ENCODE results near the gene SUGP2. TPM values are rescaled to one million over a fixed set of nuclear protein-coding genes. Genes with fewer than 3 reads are reported as not detected.
A peak's percentile ranks its signal among the peaks of the same experiment; 100 is the strongest.

The SUGP2 gene
- total RNA-seq, 1 experiment from 2014 or later = 48.9 TPM

DNA sequence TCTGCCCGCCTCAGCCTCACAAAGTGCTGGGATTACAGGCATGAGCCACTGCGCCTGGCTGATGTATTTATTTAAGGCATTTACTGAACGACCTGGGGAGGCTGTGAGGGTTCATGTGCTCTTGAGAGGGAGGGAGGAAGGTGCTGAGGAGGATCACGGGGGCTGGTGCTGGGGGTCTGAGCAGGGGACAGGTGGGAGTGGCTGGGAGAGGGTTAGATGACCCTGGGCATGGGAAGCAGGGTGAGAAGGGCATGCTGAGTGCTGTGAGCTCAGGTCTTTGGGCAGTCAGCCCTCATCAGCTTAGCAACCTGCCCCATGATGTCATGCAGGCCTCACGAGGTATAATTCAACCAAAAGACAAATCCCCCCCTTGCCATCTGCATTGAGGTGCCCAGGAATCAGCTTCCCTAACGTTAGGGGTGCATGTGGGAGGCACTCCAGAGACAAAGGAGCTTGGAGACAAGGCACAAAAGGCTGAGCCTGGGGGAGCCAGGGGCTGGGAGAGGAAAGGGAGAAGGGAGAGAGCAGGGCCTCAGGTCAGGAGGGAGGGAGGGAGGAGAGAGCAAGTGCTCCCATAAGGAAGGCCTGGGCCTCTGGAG lies 36.4 kb downstream of the SUGP2 start:
- TF ChIP-seq, protein P1, sequence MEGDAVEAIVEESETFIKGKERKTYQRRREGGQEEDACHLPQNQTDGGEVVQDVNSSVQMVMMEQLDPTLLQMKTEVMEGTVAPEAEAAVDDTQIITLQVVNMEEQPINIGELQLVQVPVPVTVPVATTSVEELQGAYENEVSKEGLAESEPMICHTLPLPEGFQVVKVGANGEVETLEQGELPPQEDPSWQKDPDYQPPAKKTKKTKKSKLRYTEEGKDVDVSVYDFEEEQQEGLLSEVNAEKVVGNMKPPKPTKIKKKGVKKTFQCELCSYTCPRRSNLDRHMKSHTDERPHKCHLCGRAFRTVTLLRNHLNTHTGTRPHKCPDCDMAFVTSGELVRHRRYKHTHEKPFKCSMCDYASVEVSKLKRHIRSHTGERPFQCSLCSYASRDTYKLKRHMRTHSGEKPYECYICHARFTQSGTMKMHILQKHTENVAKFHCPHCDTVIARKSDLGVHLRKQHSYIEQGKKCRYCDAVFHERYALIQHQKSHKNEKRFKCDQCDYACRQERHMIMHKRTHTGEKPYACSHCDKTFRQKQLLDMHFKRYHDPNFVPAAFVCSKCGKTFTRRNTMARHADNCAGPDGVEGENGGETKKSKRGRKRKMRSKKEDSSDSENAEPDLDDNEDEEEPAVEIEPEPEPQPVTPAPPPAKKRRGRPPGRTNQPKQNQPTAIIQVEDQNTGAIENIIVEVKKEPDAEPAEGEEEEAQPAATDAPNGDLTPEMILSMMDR (conservative IDR thresholded peaks at IDR 0.05; ENCODE audit: low read depth, low read length) = no peak
- TF ChIP-seq EZH2phosphoT487 (IDR thresholded peaks at IDR 0.05; ENCODE audit: borderline replicate concordance, low read length) = no peak
- TF ChIP-seq EZH2 (IDR thresholded peaks at IDR 0.05; ENCODE audit: low read length, unreplicated experiment) = no peak
- no peak overlapping the region for H3K27ac ChIP-seq (ENCODE audit: low read length)
- POLR2A ChIA-PET (ENCODE audit: unreplicated experiment) = no interaction called here
- no peaks in the 10 kb centered on the region for H3K79me2 ChIP-seq (ENCODE audit: low read length)
- no peaks in the 10 kb centered on the region for H3F3A ChIP-seq (ENCODE audit: low read length, unreplicated experiment)
- intact Hi-C loops (cut with micrococcal nuclease) = no loop called here
- no peaks in the 10 kb centered on the region for H3K9me2 ChIP-seq (replicated peaks; ENCODE audit: low read length)
- H3K36me3 ChIP-seq (ENCODE audit: low read depth, low read length) = peaks cover 43% of the 10 kb centered on the region
- H2AFZ ChIP-seq (ENCODE audit: low read length) = no peak overlapping the region
- H3K27me3 ChIP-seq (ENCODE audit: low read length) = no peaks in the 10 kb centered on the region
- ATAC-seq = no peak
- H3K9me3 ChIP-seq (ENCODE audit: low read length) = no peaks in the 10 kb centered on the region
- H3K9ac ChIP-seq (ENCODE audit: low read length) = no peak overlapping the region
- CTCF ChIA-PET = no interaction called here
- no peaks in the 10 kb centered on the region for H4K20me1 ChIP-seq (ENCODE audit: low read length)
- peaks cover 11% of the 10 kb centered on the region; the same call in 1 of the 2 replicates for H3K4me1 ChIP-seq (ENCODE audit: insufficient read depth, low read length)
- no peak for DNase-seq
- BruUV-seq (replicated peaks) = no TSS peak
- no peak overlapping the region for H3K4me3 ChIP-seq (ENCODE audit: low read length)
- no peak overlapping the region for H3K4me2 ChIP-seq (ENCODE audit: low read length)

DNA sequence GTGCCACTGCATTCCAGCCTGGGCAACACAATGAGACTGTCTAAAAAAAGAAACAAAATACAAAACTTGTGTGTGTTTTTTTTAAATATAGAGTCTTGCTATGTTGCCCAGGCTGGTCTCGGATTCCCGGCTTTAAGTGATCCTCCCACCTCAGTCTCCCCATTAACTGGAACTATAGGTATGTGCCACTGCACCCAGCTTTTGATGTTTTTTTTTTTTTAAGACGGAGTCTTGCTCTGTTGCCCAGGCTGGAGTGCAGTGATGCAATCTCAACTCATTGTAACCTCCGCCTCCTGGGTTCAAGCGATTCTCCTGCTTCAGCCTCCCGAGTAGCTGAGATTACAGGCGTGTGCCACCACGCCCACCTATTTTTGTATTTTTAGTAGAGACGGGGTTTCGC lies 37.0 kb downstream of the SUGP2 start:
- TF ChIP-seq EZH2phosphoT487 (IDR thresholded peaks at IDR 0.05; ENCODE audit: borderline replicate concordance, low read length) = no peak
- TF ChIP-seq, protein P1 (conservative IDR thresholded peaks at IDR 0.05; ENCODE audit: low read depth, low read length) = no peak
- no peak for TF ChIP-seq EZH2 (IDR thresholded peaks at IDR 0.05; ENCODE audit: low read length, unreplicated experiment)
- POLR2A ChIA-PET (ENCODE audit: unreplicated experiment) = no interaction called here
- H3K36me3 ChIP-seq (ENCODE audit: low read depth, low read length) = peaks cover 45% of the 10 kb centered on the region
- H3K9me2 ChIP-seq (replicated peaks; ENCODE audit: low read length) = no peaks in the 10 kb centered on the region
- H3K9ac ChIP-seq (ENCODE audit: low read length) = no peak overlapping the region
- no peaks in the 10 kb centered on the region for H3K79me2 ChIP-seq (ENCODE audit: low read length)
- H4K20me1 ChIP-seq (ENCODE audit: low read length) = no peaks in the 10 kb centered on the region
- H3K27ac ChIP-seq (ENCODE audit: low read length) = no peak overlapping the region
- CTCF ChIA-PET = no interaction called here
- no peak for ATAC-seq
- no peaks in the 10 kb centered on the region for H3K9me3 ChIP-seq (ENCODE audit: low read length)
- BruUV-seq (replicated peaks) = no TSS peak
- intact Hi-C loops (cut with micrococcal nuclease) = no loop called here
- H3K4me1 ChIP-seq (ENCODE audit: insufficient read depth, low read length) = peaks cover 11% of the 10 kb centered on the region; the same call in 1 of the 2 replicates
- H3F3A ChIP-seq (ENCODE audit: low read length, unreplicated experiment) = no peaks in the 10 kb centered on the region
- H3K4me3 ChIP-seq (ENCODE audit: low read length) = no peak overlapping the region
- H3K27me3 ChIP-seq (ENCODE audit: low read length) = no peaks in the 10 kb centered on the region
- DNase-seq = no peak
- H2AFZ ChIP-seq (ENCODE audit: low read length) = no peak overlapping the region
- H3K4me2 ChIP-seq (ENCODE audit: low read length) = no peak overlapping the region

DNA sequence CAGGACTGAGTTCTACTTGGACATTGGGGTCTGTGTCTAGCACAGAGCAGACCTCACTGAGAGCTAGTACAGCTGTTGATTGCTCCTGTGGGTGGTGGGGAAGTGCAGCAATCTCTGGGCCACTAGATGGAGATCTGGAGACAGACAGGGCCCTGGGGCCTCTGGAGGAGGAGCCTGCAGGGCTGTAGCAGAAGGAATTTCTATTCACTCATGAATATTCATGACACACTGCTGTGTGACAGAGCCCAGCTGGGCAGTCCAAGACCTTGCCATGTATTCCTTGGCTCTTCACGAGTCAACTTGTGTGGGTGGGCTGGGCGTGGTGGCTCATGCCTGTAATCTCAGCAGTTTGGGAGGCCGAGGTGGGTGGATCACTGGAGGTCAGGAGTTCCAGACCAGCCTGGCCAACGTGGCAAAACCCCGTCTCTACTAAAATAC lies 37.5 kb downstream of the SUGP2 start:
- H3K9me2 ChIP-seq (replicated peaks; ENCODE audit: low read length) = no peaks in the 10 kb centered on the region
- H3K4me1 ChIP-seq (ENCODE audit: insufficient read depth, low read length) = peaks cover 11% of the 10 kb centered on the region; the same call in 1 of the 2 replicates
- no peak overlapping the region for H3K4me3 ChIP-seq (ENCODE audit: low read length)
- DNase-seq (peak; percentile 70), ATAC-seq (peak; percentile 75)
- H3K27ac ChIP-seq (ENCODE audit: low read length) = no peak overlapping the region
- ChIA-PET POLR2A (ENCODE audit: unreplicated experiment) (no interaction called here), CTCF (interaction anchor here (1.0 kb wide), 1 partner anchor 31 kb away, joined by 3 read pairs; no protein-coding TSS in a partner anchor)
- intact Hi-C loops (cut with micrococcal nuclease) = no loop called here
- H3K79me2 ChIP-seq (ENCODE audit: low read length) = no peaks in the 10 kb centered on the region
- H3K9me3 ChIP-seq (ENCODE audit: low read length) = no peaks in the 10 kb centered on the region
- H3K4me2 ChIP-seq (ENCODE audit: low read length) = no peak overlapping the region
- no peaks in the 10 kb centered on the region for H4K20me1 ChIP-seq (ENCODE audit: low read length)
- H3K9ac ChIP-seq (ENCODE audit: low read length) = no peak overlapping the region
- no TSS peak for BruUV-seq (replicated peaks)
- no peak for TF ChIP-seq EZH2 (IDR thresholded peaks at IDR 0.05; ENCODE audit: low read length, unreplicated experiment)
- TF ChIP-seq, protein P1 (conservative IDR thresholded peaks at IDR 0.05; ENCODE audit: low read depth, low read length) = peak; percentile 70
- H2AFZ ChIP-seq (ENCODE audit: low read length) = no peak overlapping the region
- peaks cover 42% of the 10 kb centered on the region for H3K36me3 ChIP-seq (ENCODE audit: low read depth, low read length)
- no peaks in the 10 kb centered on the region for H3K27me3 ChIP-seq (ENCODE audit: low read length)
- H3F3A ChIP-seq (ENCODE audit: low read length, unreplicated experiment) = no peaks in the 10 kb centered on the region

All from PC-3 (cell line).